ENCODE measurements around the gene PLD2. TPM values are rescaled to one million over a fixed set of nuclear protein-coding genes. Genes with fewer than 3 reads are reported as not detected.

Gene PLD2
- total RNA-seq, 4 donors from 2014 or later: 20.8 to 29.2 (median 24.3) TPM

GRCh38 chr17:4839965-4840892, 33.3 kb downstream of the PLD2 start:
- TF ChIP-seq CTCF (IDR thresholded peaks at IDR 0.05): no peak
- no peak for ATAC-seq (ENCODE audit: low FRiP score)
- no peak for DNase-seq (ENCODE audit: low spot score)

- ATAC-seq (ENCODE audit: low FRiP score): no peak
- TF ChIP-seq CTCF (IDR thresholded peaks at IDR 0.05): no peak
- no peak for DNase-seq (ENCODE audit: low spot score)
Observed at GRCh38 chr17:4840893-4841242, 33.9 kb downstream of the PLD2 start.

- TF ChIP-seq CTCF (IDR thresholded peaks at IDR 0.05): no peak
- ATAC-seq (ENCODE audit: low FRiP score) (no peak), DNase-seq (ENCODE audit: low spot score) (no peak)
Observed at GRCh38 chr17:4842376-4842775, 35.4 kb downstream of the PLD2 start.

GRCh38 chr17:4843321-4844000, 36.5 kb downstream of the PLD2 start:
- TF ChIP-seq CTCF (IDR thresholded peaks at IDR 0.05): no peak
- DNase-seq (ENCODE audit: low spot score) (no peak), ATAC-seq (ENCODE audit: low FRiP score) (no peak)

GRCh38 chr17:4845118-4845517, 38.2 kb downstream of the PLD2 start:
- TF ChIP-seq CTCF (IDR thresholded peaks at IDR 0.05): no peak
- DNase-seq (ENCODE audit: low spot score) (no peak), ATAC-seq (ENCODE audit: low FRiP score) (no peak)

GRCh38 chr17:4846635-4847390, 39.9 kb downstream of the PLD2 start:
- TF ChIP-seq CTCF (IDR thresholded peaks at IDR 0.05): no peak
- no peak for DNase-seq (ENCODE audit: low spot score)
- no peak for ATAC-seq (ENCODE audit: low FRiP score)

Measured in omental fat pad (tissue), 4 donors.